ENCODE measurements around the gene NTM.

GRCh38 chr11:132208477-132209055 lies 838.2 kb downstream of the NTM start:
- TF ChIP-seq, protein P1, sequence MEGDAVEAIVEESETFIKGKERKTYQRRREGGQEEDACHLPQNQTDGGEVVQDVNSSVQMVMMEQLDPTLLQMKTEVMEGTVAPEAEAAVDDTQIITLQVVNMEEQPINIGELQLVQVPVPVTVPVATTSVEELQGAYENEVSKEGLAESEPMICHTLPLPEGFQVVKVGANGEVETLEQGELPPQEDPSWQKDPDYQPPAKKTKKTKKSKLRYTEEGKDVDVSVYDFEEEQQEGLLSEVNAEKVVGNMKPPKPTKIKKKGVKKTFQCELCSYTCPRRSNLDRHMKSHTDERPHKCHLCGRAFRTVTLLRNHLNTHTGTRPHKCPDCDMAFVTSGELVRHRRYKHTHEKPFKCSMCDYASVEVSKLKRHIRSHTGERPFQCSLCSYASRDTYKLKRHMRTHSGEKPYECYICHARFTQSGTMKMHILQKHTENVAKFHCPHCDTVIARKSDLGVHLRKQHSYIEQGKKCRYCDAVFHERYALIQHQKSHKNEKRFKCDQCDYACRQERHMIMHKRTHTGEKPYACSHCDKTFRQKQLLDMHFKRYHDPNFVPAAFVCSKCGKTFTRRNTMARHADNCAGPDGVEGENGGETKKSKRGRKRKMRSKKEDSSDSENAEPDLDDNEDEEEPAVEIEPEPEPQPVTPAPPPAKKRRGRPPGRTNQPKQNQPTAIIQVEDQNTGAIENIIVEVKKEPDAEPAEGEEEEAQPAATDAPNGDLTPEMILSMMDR (IDR thresholded peaks at IDR 0.05 in 2 of 3, conservative IDR thresholded peaks at IDR 0.05 in 1 of 3; ENCODE audit: borderline replicate concordance in 1 of 3, insufficient read depth in 1 of 3, low read depth in 2 of 3, low read length in 2 of 3), result no peak
- no peak for TF ChIP-seq POLR2A (IDR thresholded peaks at IDR 0.05; ENCODE audit: borderline replicate concordance, extremely low read depth, insufficient read depth, insufficient read length)
- TF ChIP-seq, protein P2, sequence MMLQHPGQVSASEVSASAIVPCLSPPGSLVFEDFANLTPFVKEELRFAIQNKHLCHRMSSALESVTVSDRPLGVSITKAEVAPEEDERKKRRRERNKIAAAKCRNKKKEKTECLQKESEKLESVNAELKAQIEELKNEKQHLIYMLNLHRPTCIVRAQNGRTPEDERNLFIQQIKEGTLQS (IDR thresholded peaks at IDR 0.05), result no peak
- no peak for TF ChIP-seq SIN3A (IDR thresholded peaks at IDR 0.05; ENCODE audit: low read depth)
- TF ChIP-seq EZH2phosphoT487 (IDR thresholded peaks at IDR 0.05; ENCODE audit: borderline replicate concordance), result no peak
- TF ChIP-seq POLR2AphosphoS5 (IDR thresholded peaks at IDR 0.05; ENCODE audit: low read depth, low read length), result no peak
- TF ChIP-seq CEBPB (IDR thresholded peaks at IDR 0.05; ENCODE audit: low read depth), result no peak
- TF ChIP-seq ZNF274 (IDR thresholded peaks at IDR 0.05; ENCODE audit: low read depth, low read length), result no peak
- TF ChIP-seq, protein P3, sequence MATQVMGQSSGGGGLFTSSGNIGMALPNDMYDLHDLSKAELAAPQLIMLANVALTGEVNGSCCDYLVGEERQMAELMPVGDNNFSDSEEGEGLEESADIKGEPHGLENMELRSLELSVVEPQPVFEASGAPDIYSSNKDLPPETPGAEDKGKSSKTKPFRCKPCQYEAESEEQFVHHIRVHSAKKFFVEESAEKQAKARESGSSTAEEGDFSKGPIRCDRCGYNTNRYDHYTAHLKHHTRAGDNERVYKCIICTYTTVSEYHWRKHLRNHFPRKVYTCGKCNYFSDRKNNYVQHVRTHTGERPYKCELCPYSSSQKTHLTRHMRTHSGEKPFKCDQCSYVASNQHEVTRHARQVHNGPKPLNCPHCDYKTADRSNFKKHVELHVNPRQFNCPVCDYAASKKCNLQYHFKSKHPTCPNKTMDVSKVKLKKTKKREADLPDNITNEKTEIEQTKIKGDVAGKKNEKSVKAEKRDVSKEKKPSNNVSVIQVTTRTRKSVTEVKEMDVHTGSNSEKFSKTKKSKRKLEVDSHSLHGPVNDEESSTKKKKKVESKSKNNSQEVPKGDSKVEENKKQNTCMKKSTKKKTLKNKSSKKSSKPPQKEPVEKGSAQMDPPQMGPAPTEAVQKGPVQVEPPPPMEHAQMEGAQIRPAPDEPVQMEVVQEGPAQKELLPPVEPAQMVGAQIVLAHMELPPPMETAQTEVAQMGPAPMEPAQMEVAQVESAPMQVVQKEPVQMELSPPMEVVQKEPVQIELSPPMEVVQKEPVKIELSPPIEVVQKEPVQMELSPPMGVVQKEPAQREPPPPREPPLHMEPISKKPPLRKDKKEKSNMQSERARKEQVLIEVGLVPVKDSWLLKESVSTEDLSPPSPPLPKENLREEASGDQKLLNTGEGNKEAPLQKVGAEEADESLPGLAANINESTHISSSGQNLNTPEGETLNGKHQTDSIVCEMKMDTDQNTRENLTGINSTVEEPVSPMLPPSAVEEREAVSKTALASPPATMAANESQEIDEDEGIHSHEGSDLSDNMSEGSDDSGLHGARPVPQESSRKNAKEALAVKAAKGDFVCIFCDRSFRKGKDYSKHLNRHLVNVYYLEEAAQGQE (IDR thresholded peaks at IDR 0.05; ENCODE audit: low read depth), result no peak
- no peak for TF ChIP-seq ZFX (IDR thresholded peaks at IDR 0.05)

All from HCT116 (cell line).